GM12878 (cell line): ENCODE measurements around the gene PAF1. TPM values are rescaled to one million over a fixed set of nuclear protein-coding genes. Genes with fewer than 3 reads are reported as not detected.

Experiments used
- ATAC-seq: fragments of 200-7000 bp; cut with Tn5 transposase; 3 replicates; pipeline ENCODE4 v1.9.1; 2020; ENCODE audit warnings: mild to moderate bottlenecking, moderate library complexity
- BruUV-seq: library from RNA; stranded (reverse); fragments of 400-500 nt; replicated peaks from 2 replicates; lab custom pipeline; 2021; lab: Mats Ljungman, UMichigan
- CTCF ChIA-PET: fragments of 300-600 bp; sonication (Branson Sonifier 250); formaldehyde crosslinking; extraction: SDS; loops from one replicate; lab custom pipeline; 2021; ENCODE audit warnings: inconsistent platforms; lab: Yijun Ruan, JAX
- POLR2A ChIA-PET: fragments of 350-600 bp; formaldehyde crosslinking; extraction: SDS; loops from one replicate; lab custom pipeline; 2021; ENCODE audit warnings: inconsistent platforms; lab: Charles Lee
- RAD21 ChIA-PET: fragments of 300-600 bp; sonication (Branson Sonifier 250); formaldehyde crosslinking; loops from one replicate; lab custom pipeline; 2023; ENCODE audit warnings: antibody characterized with exemption; ENCODE audit not compliant: unreplicated experiment; lab: Charles Lee
- SMC1A ChIA-PET: fragments of 300-600 bp; sonication (Branson Sonifier 250); formaldehyde crosslinking; loops from one replicate; lab custom pipeline; 2023; ENCODE audit not compliant: unreplicated experiment, uncharacterized antibody; lab: Charles Lee
- DNase-seq: peaks from one replicate; pipeline ENCODE4 v3.0.0-alpha.2; 2011; ENCODE audit warnings: low read depth, low spot score
- FAIRE-seq: peaks from 3 replicates; lab custom pipeline; 2011; peaks lifted over from hg19 to GRCh38; lab: Jason Lieb, UNC
- H2AFZ ChIP-seq: 2 replicates; pipeline ENCODE4 v1.6.0; 2011; ENCODE audit warnings: low read depth, low read length, control low read depth; ENCODE audit not compliant: control insufficient read depth
- H3K27ac ChIP-seq: 2 replicates; pipeline ENCODE4 v1.5.1; 2011; ENCODE audit warnings: control low read depth; ENCODE audit not compliant: control insufficient read depth, insufficient read depth
- H3K27me3 ChIP-seq, 2 experiments: replicated peaks in 1 of 2; 2 replicates each; pipeline versions ENCODE4 v1.6.0 to v1.6.1; 2011; ENCODE audit warnings: low read length in 1 of 2; ENCODE audit not compliant: control insufficient read depth in 2 of 2, insufficient read depth in 2 of 2
- H3K36me3 ChIP-seq, 2 experiments: 2 replicates each; pipeline ENCODE4 v1.5.1; 2011; ENCODE audit warnings: low read length in 1 of 2; ENCODE audit not compliant: control insufficient read depth in 2 of 2, insufficient read depth in 2 of 2
- H3K4me1 ChIP-seq: 2 replicates; pipeline ENCODE4 v1.6.1; 2011; ENCODE audit warnings: mild to moderate bottlenecking, low read length, moderate library complexity, mixed read lengths; ENCODE audit not compliant: control insufficient read depth, insufficient read depth
- H3K4me2 ChIP-seq: 2 replicates; pipeline ENCODE4 v1.6.0; 2011; ENCODE audit warnings: control low read depth; ENCODE audit not compliant: control insufficient read depth, insufficient read depth
- H3K4me3 ChIP-seq: fragments of 200-600 bp; sonication (generic); 2 replicates; pipeline ENCODE4 v1.5.1; 2016
- H3K79me2 ChIP-seq: 2 replicates; pipeline ENCODE4 v1.6.0; 2011; ENCODE audit warnings: low read length; ENCODE audit not compliant: control insufficient read depth, insufficient read depth
- H3K9ac ChIP-seq: 2 replicates; pipeline ENCODE4 v1.8.0; 2011; ENCODE audit warnings: low read length, control low read depth, mixed read lengths; ENCODE audit not compliant: control insufficient read depth, insufficient read depth
- H3K9me3 ChIP-seq: replicated peaks from 3 replicates; pipeline ENCODE4 v1.5.1; 2011; ENCODE audit warnings: mild to moderate bottlenecking, low read length; ENCODE audit not compliant: control insufficient read depth, insufficient read depth
- H4K20me1 ChIP-seq: 2 replicates; pipeline ENCODE4 v1.6.0; 2011; ENCODE audit not compliant: control insufficient read depth, insufficient read depth
- CREB1 ChIP-seq: IDR thresholded peaks from 2 replicates; pipeline ENCODE4 v1.6.1; 2012; ENCODE audit warnings: low read depth, mild to moderate bottlenecking, inconsistent platforms
- FOS ChIP-seq: IDR thresholded peaks from 3 replicates; pipeline ENCODE4 v1.6.1; 2011; ENCODE audit warnings: borderline replicate concordance; ENCODE audit not compliant: insufficient read length; ENCODE audit errors: extremely low read depth
- IKZF2 ChIP-seq, 2 experiments: fragments of 450-650 bp; IDR thresholded peaks; 2 replicates each; pipeline ENCODE4 v1.6.1; 2017; ENCODE audit warnings: mild to moderate bottlenecking in 2 of 2, moderate library complexity in 2 of 2
- RAD51 ChIP-seq: fragments of 450-650 bp; IDR thresholded peaks from 2 replicates; pipeline ENCODE4 v1.6.1; 2016; ENCODE audit warnings: moderate library complexity, mild to moderate bottlenecking, inconsistent platforms
- SPI1 ChIP-seq: IDR thresholded peaks from 2 replicates; pipeline ENCODE4 v1.6.1; 2011; ENCODE audit warnings: low read depth, mild to moderate bottlenecking, low read length, moderate library complexity, borderline replicate concordance; ENCODE audit not compliant: insufficient read depth
- ZBED1 ChIP-seq: IDR thresholded peaks from 2 replicates; pipeline ENCODE4 v1.6.1; 2016; ENCODE audit warnings: borderline replicate concordance
- WGBS: methylation state at CpG from one replicate; pipeline ENCODE4 v1.1.6; 2016; ENCODE audit warnings: low lambda C conversion rate; ENCODE audit not compliant: insufficient replicate concordance, insufficient coverage; ENCODE audit errors: missing lambda C conversion rate; 5-methylcytosine and 5-hydroxymethylcytosine counted together
- in situ Hi-C: fragments of 300-500 bp; cut with MboI; formaldehyde crosslinking; loops from 9 replicates; pipeline ENCODE4 v1.14.3; 2018; ENCODE audit warnings: mixed read lengths
- intact Hi-C: fragments of 100-400 bp; cut with micrococcal nuclease; formaldehyde crosslinking; loops from one replicate; pipeline ENCODE4 v1.14.2; 2022; ENCODE audit not compliant: unreplicated experiment
- polyA plus RNA-seq, 11 experiments: library from polyadenylated mRNA; depleted of rRNA in 4 of 11; unstranded in 6 of 11; stranded (reverse) in 5 of 11; fragments of >200 nt; fragmentation: Nextera tagmentation in 4 of 11; fragmentation: Illumina TruSeq in 1 of 11; extraction: Ambion mirVana in 4 of 11; extraction: Trizol in 1 of 11; gene quantifications; 1 replicate in 1 of 11; 2 replicates in 10 of 11; pipeline versions ENCODE4 v1.2.1 to v1.2.3, GENCODE V29; 2011 to 2016; ENCODE audit warnings: inconsistent platforms in 2 of 11, missing spikeins in 2 of 11, low read depth in 1 of 11
- total RNA-seq, 4 experiments: library from RNA; depleted of rRNA in 3 of 4; stranded (reverse); fragments of >200 nt in 3 of 4; fragmentation: Illumina TruSeq in 1 of 4; extraction: Trizol in 1 of 4; gene quantifications; 2 replicates each; pipeline versions ENCODE4 v1.2.1 to v1.2.3, GENCODE V29; 2013 to 2021
- TF ChIP-seq, protein P1 (sequence below): fragments of 450-650 bp; IDR thresholded peaks from 2 replicates; pipeline ENCODE4 v1.6.1; 2018; ENCODE audit warnings: mild to moderate bottlenecking, low read depth, moderate library complexity; ENCODE audit not compliant: partially characterized antibody
- TF ChIP-seq, protein P2 (sequence below): fragments of 450-650 bp; formaldehyde crosslinking; IDR thresholded peaks from 2 replicates; pipeline ENCODE4 v1.4.0; 2020; ENCODE audit warnings: mild to moderate bottlenecking, moderate library complexity
- TF ChIP-seq, protein P3 (sequence below): fragments of 450-650 bp; IDR thresholded peaks from 2 replicates; pipeline ENCODE4 v1.6.1; 2016; ENCODE audit warnings: mild to moderate bottlenecking, moderate library complexity, borderline replicate concordance

Gene PAF1
- total and polyA plus RNA-seq, 10 of the 15 experiments (the other 5 are each of a cell fraction or from before 2014, with no cell fraction given), result 1.7 to 45.8 (median 39.6) TPM

DNA sequence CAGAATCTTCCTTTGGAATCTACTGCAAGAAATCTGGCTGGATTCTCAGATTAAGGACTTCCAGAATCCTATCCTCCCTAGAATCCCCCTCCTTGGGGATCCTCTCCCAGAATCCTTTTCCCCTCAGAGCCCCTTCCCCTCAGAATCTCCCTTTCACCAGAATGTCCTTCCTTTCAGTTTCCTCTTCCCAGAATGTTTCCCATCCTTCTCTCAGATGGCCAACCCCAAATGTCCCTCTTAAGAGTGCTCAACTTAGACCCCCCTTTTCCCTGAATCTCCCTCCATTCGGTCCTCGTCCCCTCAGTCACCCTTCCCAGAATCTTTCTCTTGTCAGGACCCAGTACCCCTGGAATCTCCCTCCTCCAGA, 45.4 kb upstream of the PAF1 start:
- TF ChIP-seq, protein P1, sequence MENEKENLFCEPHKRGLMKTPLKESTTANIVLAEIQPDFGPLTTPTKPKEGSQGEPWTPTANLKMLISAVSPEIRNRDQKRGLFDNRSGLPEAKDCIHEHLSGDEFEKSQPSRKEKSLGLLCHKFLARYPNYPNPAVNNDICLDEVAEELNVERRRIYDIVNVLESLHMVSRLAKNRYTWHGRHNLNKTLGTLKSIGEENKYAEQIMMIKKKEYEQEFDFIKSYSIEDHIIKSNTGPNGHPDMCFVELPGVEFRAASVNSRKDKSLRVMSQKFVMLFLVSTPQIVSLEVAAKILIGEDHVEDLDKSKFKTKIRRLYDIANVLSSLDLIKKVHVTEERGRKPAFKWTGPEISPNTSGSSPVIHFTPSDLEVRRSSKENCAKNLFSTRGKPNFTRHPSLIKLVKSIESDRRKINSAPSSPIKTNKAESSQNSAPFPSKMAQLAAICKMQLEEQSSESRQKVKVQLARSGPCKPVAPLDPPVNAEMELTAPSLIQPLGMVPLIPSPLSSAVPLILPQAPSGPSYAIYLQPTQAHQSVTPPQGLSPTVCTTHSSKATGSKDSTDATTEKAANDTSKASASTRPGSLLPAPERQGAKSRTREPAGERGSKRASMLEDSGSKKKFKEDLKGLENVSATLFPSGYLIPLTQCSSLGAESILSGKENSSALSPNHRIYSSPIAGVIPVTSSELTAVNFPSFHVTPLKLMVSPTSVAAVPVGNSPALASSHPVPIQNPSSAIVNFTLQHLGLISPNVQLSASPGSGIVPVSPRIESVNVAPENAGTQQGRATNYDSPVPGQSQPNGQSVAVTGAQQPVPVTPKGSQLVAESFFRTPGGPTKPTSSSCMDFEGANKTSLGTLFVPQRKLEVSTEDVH, result no peak
- TF ChIP-seq ZBED1 (0 out of 2 replicates have a peak, but pooled peaks have one; percentile 9), FOS (no peak), RAD51 (0 out of 2 replicates have a peak, but pooled peaks have one; percentile 13), IKZF2 (IDR thresholded peaks at IDR 0.05) (peak in 1 of 2 experiments; percentile 48; a peak in 1 of 4 replicates), CREB1 (no peak), SPI1 (no peak)
- TF ChIP-seq, protein P2, sequence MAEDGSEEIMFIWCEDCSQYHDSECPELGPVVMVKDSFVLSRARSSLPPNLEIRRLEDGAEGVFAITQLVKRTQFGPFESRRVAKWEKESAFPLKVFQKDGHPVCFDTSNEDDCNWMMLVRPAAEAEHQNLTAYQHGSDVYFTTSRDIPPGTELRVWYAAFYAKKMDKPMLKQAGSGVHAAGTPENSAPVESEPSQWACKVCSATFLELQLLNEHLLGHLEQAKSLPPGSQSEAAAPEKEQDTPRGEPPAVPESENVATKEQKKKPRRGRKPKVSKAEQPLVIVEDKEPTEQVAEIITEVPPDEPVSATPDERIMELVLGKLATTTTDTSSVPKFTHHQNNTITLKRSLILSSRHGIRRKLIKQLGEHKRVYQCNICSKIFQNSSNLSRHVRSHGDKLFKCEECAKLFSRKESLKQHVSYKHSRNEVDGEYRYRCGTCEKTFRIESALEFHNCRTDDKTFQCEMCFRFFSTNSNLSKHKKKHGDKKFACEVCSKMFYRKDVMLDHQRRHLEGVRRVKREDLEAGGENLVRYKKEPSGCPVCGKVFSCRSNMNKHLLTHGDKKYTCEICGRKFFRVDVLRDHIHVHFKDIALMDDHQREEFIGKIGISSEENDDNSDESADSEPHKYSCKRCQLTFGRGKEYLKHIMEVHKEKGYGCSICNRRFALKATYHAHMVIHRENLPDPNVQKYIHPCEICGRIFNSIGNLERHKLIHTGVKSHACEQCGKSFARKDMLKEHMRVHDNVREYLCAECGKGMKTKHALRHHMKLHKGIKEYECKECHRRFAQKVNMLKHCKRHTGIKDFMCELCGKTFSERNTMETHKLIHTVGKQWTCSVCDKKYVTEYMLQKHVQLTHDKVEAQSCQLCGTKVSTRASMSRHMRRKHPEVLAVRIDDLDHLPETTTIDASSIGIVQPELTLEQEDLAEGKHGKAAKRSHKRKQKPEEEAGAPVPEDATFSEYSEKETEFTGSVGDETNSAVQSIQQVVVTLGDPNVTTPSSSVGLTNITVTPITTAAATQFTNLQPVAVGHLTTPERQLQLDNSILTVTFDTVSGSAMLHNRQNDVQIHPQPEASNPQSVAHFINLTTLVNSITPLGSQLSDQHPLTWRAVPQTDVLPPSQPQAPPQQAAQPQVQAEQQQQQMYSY, result no peak
- TF ChIP-seq, protein P3, sequence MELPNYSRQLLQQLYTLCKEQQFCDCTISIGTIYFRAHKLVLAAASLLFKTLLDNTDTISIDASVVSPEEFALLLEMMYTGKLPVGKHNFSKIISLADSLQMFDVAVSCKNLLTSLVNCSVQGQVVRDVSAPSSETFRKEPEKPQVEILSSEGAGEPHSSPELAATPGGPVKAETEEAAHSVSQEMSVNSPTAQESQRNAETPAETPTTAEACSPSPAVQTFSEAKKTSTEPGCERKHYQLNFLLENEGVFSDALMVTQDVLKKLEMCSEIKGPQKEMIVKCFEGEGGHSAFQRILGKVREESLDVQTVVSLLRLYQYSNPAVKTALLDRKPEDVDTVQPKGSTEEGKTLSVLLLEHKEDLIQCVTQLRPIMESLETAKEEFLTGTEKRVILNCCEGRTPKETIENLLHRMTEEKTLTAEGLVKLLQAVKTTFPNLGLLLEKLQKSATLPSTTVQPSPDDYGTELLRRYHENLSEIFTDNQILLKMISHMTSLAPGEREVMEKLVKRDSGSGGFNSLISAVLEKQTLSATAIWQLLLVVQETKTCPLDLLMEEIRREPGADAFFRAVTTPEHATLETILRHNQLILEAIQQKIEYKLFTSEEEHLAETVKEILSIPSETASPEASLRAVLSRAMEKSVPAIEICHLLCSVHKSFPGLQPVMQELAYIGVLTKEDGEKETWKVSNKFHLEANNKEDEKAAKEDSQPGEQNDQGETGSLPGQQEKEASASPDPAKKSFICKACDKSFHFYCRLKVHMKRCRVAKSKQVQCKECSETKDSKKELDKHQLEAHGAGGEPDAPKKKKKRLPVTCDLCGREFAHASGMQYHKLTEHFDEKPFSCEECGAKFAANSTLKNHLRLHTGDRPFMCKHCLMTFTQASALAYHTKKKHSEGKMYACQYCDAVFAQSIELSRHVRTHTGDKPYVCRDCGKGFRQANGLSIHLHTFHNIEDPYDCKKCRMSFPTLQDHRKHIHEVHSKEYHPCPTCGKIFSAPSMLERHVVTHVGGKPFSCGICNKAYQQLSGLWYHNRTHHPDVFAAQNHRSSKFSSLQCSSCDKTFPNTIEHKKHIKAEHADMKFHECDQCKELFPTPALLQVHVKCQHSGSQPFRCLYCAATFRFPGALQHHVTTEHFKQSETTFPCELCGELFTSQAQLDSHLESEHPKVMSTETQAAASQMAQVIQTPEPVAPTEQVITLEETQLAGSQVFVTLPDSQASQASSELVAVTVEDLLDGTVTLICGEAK, result no peak
- no peak for FAIRE-seq
- peaks cover 10 to 15% of the 10 kb centered on the region in 2 experiments for H3K36me3 ChIP-seq
- RAD21 ChIA-PET, result interaction anchor here (0.6 to 1.6 kb wide), 12 partner anchors 9 to 534 kb away, joined by 3 to 12 read pairs (median 4); partner anchors contain the start of genes EID2B, PLEKHG2, PSMC4 and SAMD4B
- H3K4me1 ChIP-seq, result peaks cover 31% of the 10 kb centered on the region
- peak overlapping the region; percentile 86 for H3K9ac ChIP-seq
- no peak for DNase-seq
- CTCF ChIA-PET, result interaction anchor here (0.6 to 1.7 kb wide), 13 partner anchors 9 to 100 kb away, joined by 3 to 15 read pairs (median 5); partner anchors contain the start of genes PLEKHG2 and SUPT5H
- SMC1A ChIA-PET, result interaction anchor here (0.7 to 1.7 kb wide), 9 partner anchors 22 to 104 kb away, joined by 3 to 9 read pairs (median 5); partner anchors contain the start of genes EID2B, MED29, PAF1 and PLEKHG2
- intact Hi-C loops (loop anchor here (1.0 kb wide), 1 partner anchor 24 kb away; the partner anchor contains the start of gene PLEKHG2), in situ Hi-C loops (no loop called here)
- WGBS, result 0% methylated on average over 2 of the region's 2 CpGs
- no peak for ATAC-seq
- H3K27ac ChIP-seq, result peak overlapping the region; percentile 81
- TSS peak; percentile 99 for BruUV-seq
- no peaks in the 10 kb centered on the region; the same call in 1 of the 2 replicates for H4K20me1 ChIP-seq
- POLR2A ChIA-PET, result interaction anchor here (0.6 to 1.9 kb wide), 18 partner anchors 10 to 397 kb away, joined by 3 to 40 read pairs (median 5); partner anchors contain the start of genes MED29, PAF1, PLEKHG2 and SAMD4B
- H2AFZ ChIP-seq, result peak overlapping the region; percentile 65
- peak overlapping the region; percentile 71 for H3K4me3 ChIP-seq
- H3K27me3 ChIP-seq, result no peaks in the 10 kb centered on the region
- peak overlapping the region; percentile 87 for H3K4me2 ChIP-seq
- peaks cover 36% of the 10 kb centered on the region for H3K79me2 ChIP-seq
- no peaks in the 10 kb centered on the region for H3K9me3 ChIP-seq
